Measurements from ENCODE around the gene LOX.

The LOX gene

GRCh38 chr5:122053181-122054109 lies 24.6 kb downstream of the LOX start:
- Mint-ChIP-seq H3K27me3 (no peaks in the 10 kb centered on the region), H3K9me3 (peaks cover 6% of the 10 kb centered on the region), H3K36me3 (ENCODE audit: low read depth) (no peaks in the 10 kb centered on the region), H3K27ac (no peak overlapping the region), H3K4me3 (no peak overlapping the region), H3K4me1 (ENCODE audit: low read depth) (peaks cover 6% of the 10 kb centered on the region)
- intact Hi-C loops (cut with micrococcal nuclease) = no loop called here

GRCh38 chr5:122051569-122051968 lies 26.5 kb downstream of the LOX start:
- H3K27ac Mint-ChIP-seq = no peak overlapping the region
- H3K4me3 Mint-ChIP-seq = no peak overlapping the region
- intact Hi-C loops (cut with micrococcal nuclease) = no loop called here
- no peaks in the 10 kb centered on the region for H3K27me3 Mint-ChIP-seq
- peaks cover 2% of the 10 kb centered on the region for H3K4me1 Mint-ChIP-seq (ENCODE audit: low read depth)
- no peaks in the 10 kb centered on the region for H3K36me3 Mint-ChIP-seq (ENCODE audit: low read depth)
- peaks cover 6% of the 10 kb centered on the region for H3K9me3 Mint-ChIP-seq

GRCh38 chr5:122050959-122051358 lies 27.1 kb downstream of the LOX start:
- Mint-ChIP-seq H3K36me3 (ENCODE audit: low read depth) (no peaks in the 10 kb centered on the region), H3K9me3 (peaks cover 6% of the 10 kb centered on the region), H3K4me1 (ENCODE audit: low read depth) (no peaks in the 10 kb centered on the region), H3K27ac (no peak overlapping the region), H3K4me3 (no peak overlapping the region), H3K27me3 (no peaks in the 10 kb centered on the region)
- intact Hi-C loops (cut with micrococcal nuclease) = no loop called here

- intact Hi-C loops (cut with micrococcal nuclease) = no loop called here
- Mint-ChIP-seq H3K9me3 (peaks cover 9% of the 10 kb centered on the region), H3K27me3 (no peaks in the 10 kb centered on the region), H3K4me1 (ENCODE audit: low read depth) (no peaks in the 10 kb centered on the region), H3K27ac (no peak overlapping the region), H3K4me3 (no peak overlapping the region), H3K36me3 (ENCODE audit: low read depth) (peaks cover 9% of the 10 kb centered on the region)
These were observed 37.3 kb downstream of the LOX start for GRCh38 chr5:122040636-122041302.

- Mint-ChIP-seq H3K9me3 (no peaks in the 10 kb centered on the region), H3K4me3 (no peak overlapping the region), H3K27me3 (no peaks in the 10 kb centered on the region), H3K4me1 (ENCODE audit: low read depth) (no peaks in the 10 kb centered on the region), H3K27ac (no peak overlapping the region), H3K36me3 (ENCODE audit: low read depth) (peaks cover 32% of the 10 kb centered on the region)
- intact Hi-C loops (cut with micrococcal nuclease) = no loop called here
These were observed 41.7 kb downstream of the LOX start for GRCh38 chr5:122036326-122036725.

GRCh38 chr5:122035913-122036312 lies 42.1 kb downstream of the LOX start:
- no peak overlapping the region for H3K27ac Mint-ChIP-seq
- no peaks in the 10 kb centered on the region for H3K4me1 Mint-ChIP-seq (ENCODE audit: low read depth)
- H3K4me3 Mint-ChIP-seq = no peak overlapping the region
- H3K9me3 Mint-ChIP-seq = no peaks in the 10 kb centered on the region
- H3K36me3 Mint-ChIP-seq (ENCODE audit: low read depth) = peaks cover 35% of the 10 kb centered on the region
- intact Hi-C loops (cut with micrococcal nuclease) = no loop called here
- no peaks in the 10 kb centered on the region for H3K27me3 Mint-ChIP-seq

- Mint-ChIP-seq H3K4me3 (no peak overlapping the region), H3K27ac (no peak overlapping the region), H3K36me3 (ENCODE audit: low read depth) (peaks cover 47% of the 10 kb centered on the region), H3K9me3 (no peaks in the 10 kb centered on the region), H3K4me1 (ENCODE audit: low read depth) (no peaks in the 10 kb centered on the region), H3K27me3 (no peaks in the 10 kb centered on the region)
- intact Hi-C loops (cut with micrococcal nuclease) = no loop called here
These were observed 46.2 kb downstream of the LOX start for GRCh38 chr5:122031836-122032235.

- H3K4me1 Mint-ChIP-seq (ENCODE audit: low read depth) = no peaks in the 10 kb centered on the region
- H3K9me3 Mint-ChIP-seq = no peaks in the 10 kb centered on the region
- H3K4me3 Mint-ChIP-seq = no peak overlapping the region
- H3K36me3 Mint-ChIP-seq (ENCODE audit: low read depth) = peaks cover 45% of the 10 kb centered on the region
- H3K27ac Mint-ChIP-seq = no peak overlapping the region
- no peaks in the 10 kb centered on the region for H3K27me3 Mint-ChIP-seq
- intact Hi-C loops (cut with micrococcal nuclease) = no loop called here
These were observed 47.8 kb downstream of the LOX start for GRCh38 chr5:122030251-122030650.

- no peak overlapping the region for H3K4me3 Mint-ChIP-seq
- intact Hi-C loops (cut with micrococcal nuclease) = no loop called here
- H3K36me3 Mint-ChIP-seq (ENCODE audit: low read depth) = peaks cover 40% of the 10 kb centered on the region
- H3K9me3 Mint-ChIP-seq = no peaks in the 10 kb centered on the region
- no peaks in the 10 kb centered on the region for H3K4me1 Mint-ChIP-seq (ENCODE audit: low read depth)
- no peak overlapping the region for H3K27ac Mint-ChIP-seq
- no peaks in the 10 kb centered on the region for H3K27me3 Mint-ChIP-seq
These were observed 48.2 kb downstream of the LOX start for GRCh38 chr5:122029818-122030217.

GRCh38 chr5:122022966-122023365 lies 55.1 kb downstream of the LOX start:
- Mint-ChIP-seq H3K36me3 (ENCODE audit: low read depth) (peaks cover 54% of the 10 kb centered on the region), H3K27me3 (no peaks in the 10 kb centered on the region), H3K4me3 (no peak overlapping the region), H3K9me3 (peaks cover 6% of the 10 kb centered on the region), H3K4me1 (ENCODE audit: low read depth) (peaks cover 6% of the 10 kb centered on the region), H3K27ac (no peak overlapping the region)
- intact Hi-C loops (cut with micrococcal nuclease) = no loop called here

GRCh38 chr5:122019919-122020590 lies 58.0 kb downstream of the LOX start:
- Mint-ChIP-seq H3K4me3 (no peak overlapping the region), H3K27ac (no peak overlapping the region)
- intact Hi-C loops (cut with micrococcal nuclease) = no loop called here

GRCh38 chr5:122015471-122015870 lies 62.6 kb downstream of the LOX start:
- intact Hi-C loops (cut with micrococcal nuclease) = no loop called here
- Mint-ChIP-seq H3K27ac (no peak overlapping the region), H3K4me1 (ENCODE audit: low read depth) (no peaks in the 10 kb centered on the region), H3K9me3 (no peaks in the 10 kb centered on the region), H3K27me3 (no peaks in the 10 kb centered on the region), H3K36me3 (ENCODE audit: low read depth) (peaks cover 8% of the 10 kb centered on the region), H3K4me3 (no peak overlapping the region)

More at GRCh38 chr5:122019919-122020590, 58.0 kb downstream of the LOX start:
- Mint-ChIP-seq H3K9me3 (peaks cover 6% of the 10 kb centered on the region), H3K27me3 (no peaks in the 10 kb centered on the region), H3K36me3 (ENCODE audit: low read depth) (peaks cover 48% of the 10 kb centered on the region), H3K4me1 (ENCODE audit: low read depth) (peaks cover 6% of the 10 kb centered on the region)

- Mint-ChIP-seq H3K4me1 (ENCODE audit: low read depth) (no peaks in the 10 kb centered on the region), H3K27ac (no peak overlapping the region), H3K9me3 (no peaks in the 10 kb centered on the region), H3K4me3 (no peak overlapping the region), H3K36me3 (ENCODE audit: low read depth) (no peaks in the 10 kb centered on the region), H3K27me3 (no peaks in the 10 kb centered on the region)
- intact Hi-C loops (cut with micrococcal nuclease) = no loop called here
These were observed 63.7 kb downstream of the LOX start for GRCh38 chr5:122014236-122014935.
